ENCODE results near the gene CDCA5. TPM values are rescaled to one million over a fixed set of nuclear protein-coding genes. Genes with fewer than 3 reads are reported as not detected.
A peak's percentile ranks its signal among the peaks of the same experiment; 100 is the strongest.

CDCA5 gene
- total and polyA plus RNA-seq, 3 experiments from 2014 or later = 0.54 to 98.8 (median 94.9) TPM

- H3K4me1 ChIP-seq (ENCODE audit: insufficient read depth, low read length) = peaks cover 14% of the 10 kb centered on the region
- Mint-ChIP-seq H3K4me3 (peak overlapping the region in 3 of 7 donors; percentile 11 to 58 (median 12)), H3K27me3 (peaks cover 0 to 4% of the 10 kb centered on the region in 2 donors), H3K4me1 (peaks cover 14 to 39% (median 23%) of the 10 kb centered on the region in 3 donors), H3K27ac (no peak overlapping the region), H3K9me3 (no peaks in the 10 kb centered on the region), H3K36me3 (peaks cover 0 to 16% (median 0%) of the 10 kb centered on the region in 3 donors)
- H3K27me3 ChIP-seq (ENCODE audit: insufficient read depth, low read length, poor library complexity, severe bottlenecking) = no peaks in the 10 kb centered on the region
- no peaks in the 10 kb centered on the region for H3K9me3 ChIP-seq (ENCODE audit: low read length)
- DNase-seq = no peak
- no peaks in the 10 kb centered on the region for H3K36me3 ChIP-seq (ENCODE audit: insufficient read depth, low read length)
- CTCF ChIA-PET = no interaction called here
- POLR2A ChIA-PET = no interaction called here
- no peak overlapping the region for H3K27ac ChIP-seq (ENCODE audit: low read depth, low read length)
- H3K4me3 ChIP-seq (ENCODE audit: low read length) = no peak overlapping the region
Measured at GRCh38 chr11:65043881-65044501, 39.8 kb downstream of the CDCA5 start.

GRCh38 chr11:65042891-65043290, 40.9 kb downstream of the CDCA5 start:
- H3K4me3 Mint-ChIP-seq = peak overlapping the region in 6 of 7 donors; percentile 26 to 91 (median 85)
- CTCF ChIA-PET = interaction anchor here (0.6 kb wide), 1 partner anchor 665 kb away, joined by 3 read pairs; no protein-coding TSS in a partner anchor
- no peaks in the 10 kb centered on the region for H3K9me3 Mint-ChIP-seq

GRCh38 chr11:65040847-65041622, 42.8 kb downstream of the CDCA5 start, which contains the start of gene SAC3D1:
Gene SAC3D1, plus strand, starts transcription at chr11:65041210. Its CDS starts 83 bp downstream, at chr11:65041293.
- H3K36me3 Mint-ChIP-seq = peaks cover 0 to 31% (median 0%) of the 10 kb centered on the region in 3 donors
- no peaks in the 10 kb centered on the region for H3K36me3 ChIP-seq (ENCODE audit: insufficient read depth, low read length)
- no peaks in the 10 kb centered on the region for H3K9me3 Mint-ChIP-seq
- POLR2A ChIA-PET = interaction anchor here (0.8 to 2.6 kb wide), 8 partner anchors 9 to 818 kb away, joined by 3 to 14 read pairs (median 4); partner anchors contain the start of genes ARL2, SNX15, SYVN1 and ZNHIT2
- H3K27ac ChIP-seq (ENCODE audit: low read depth, low read length) = peak within 1 kb of the TSS; percentile 72
- no peaks in the 10 kb centered on the region for H3K27me3 Mint-ChIP-seq
- H3K4me1 ChIP-seq (ENCODE audit: insufficient read depth, low read length) = peaks cover 8% of the 10 kb centered on the region
- no peaks in the 10 kb centered on the region for H3K27me3 ChIP-seq (ENCODE audit: insufficient read depth, low read length, poor library complexity, severe bottlenecking)
- peak within 1 kb of the TSS; percentile 83 to 95 (median 88) for H3K27ac Mint-ChIP-seq
- DNase-seq = peak; percentile 80 to 91 (median 85)
- CTCF ChIA-PET = interaction anchor here (0.7 to 2.3 kb wide), 9 partner anchors 12 to 739 kb away, joined by 3 to 10 read pairs (median 4); partner anchors contain the start of genes ARL2 and SLC25A45
- H3K4me3 Mint-ChIP-seq = peak within 1 kb of the TSS; percentile 90 to 95 (median 93)
- no peaks in the 10 kb centered on the region for H3K9me3 ChIP-seq (ENCODE audit: low read length)
- peaks cover 8 to 19% (median 14%) of the 10 kb centered on the region in 3 donors for H3K4me1 Mint-ChIP-seq
- peak within 1 kb of the TSS; percentile 63 for H3K4me3 ChIP-seq (ENCODE audit: low read length)

More at GRCh38 chr11:65042891-65043290, 40.9 kb downstream of the CDCA5 start:
- no peak overlapping the region for H3K27ac Mint-ChIP-seq
- H3K36me3 Mint-ChIP-seq = peaks cover 0 to 24% (median 0%) of the 10 kb centered on the region in 3 donors
- peaks cover 14 to 35% (median 23%) of the 10 kb centered on the region in 3 donors for H3K4me1 Mint-ChIP-seq
- Histone ChIP-seq H3K36me3 (ENCODE audit: insufficient read depth, low read length) (no peaks in the 10 kb centered on the region), H3K27me3 (ENCODE audit: insufficient read depth, low read length, poor library complexity, severe bottlenecking) (no peaks in the 10 kb centered on the region), H3K27ac (ENCODE audit: low read depth, low read length) (no peak overlapping the region), H3K4me3 (ENCODE audit: low read length) (no peak overlapping the region), H3K9me3 (ENCODE audit: low read length) (no peaks in the 10 kb centered on the region), H3K4me1 (ENCODE audit: insufficient read depth, low read length) (peaks cover 8% of the 10 kb centered on the region)
- peaks cover 0 to 4% of the 10 kb centered on the region in 2 donors for H3K27me3 Mint-ChIP-seq
- DNase-seq = no peak
- POLR2A ChIA-PET = no interaction called here

DNA sequence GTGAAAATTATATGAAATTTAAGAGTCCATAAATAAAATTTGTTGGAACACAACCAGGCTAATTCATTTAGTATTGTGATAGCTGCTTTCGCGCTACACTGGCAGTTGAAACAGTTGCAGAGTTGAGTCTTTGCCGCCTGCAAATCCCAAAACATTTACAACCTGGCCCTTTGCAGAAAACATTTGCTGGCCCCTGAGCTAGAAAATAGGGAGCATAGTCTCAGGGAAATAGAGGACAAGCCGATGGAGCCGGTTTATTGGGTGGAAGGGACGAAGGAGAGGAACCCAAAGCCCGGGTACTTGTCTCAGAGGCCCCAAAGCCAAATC, 43.4 kb downstream of the CDCA5 start:
- no peaks in the 10 kb centered on the region for H3K27me3 ChIP-seq (ENCODE audit: insufficient read depth, low read length, poor library complexity, severe bottlenecking)
- peaks cover 8% of the 10 kb centered on the region for H3K4me1 ChIP-seq (ENCODE audit: insufficient read depth, low read length)
- Mint-ChIP-seq H3K27ac (peak overlapping the region; percentile 83 to 95 (median 88)), H3K9me3 (no peaks in the 10 kb centered on the region), H3K27me3 (no peaks in the 10 kb centered on the region), H3K4me1 (peaks cover 8 to 18% (median 14%) of the 10 kb centered on the region in 3 donors), H3K36me3 (peaks cover 0 to 36% (median 0%) of the 10 kb centered on the region in 3 donors), H3K4me3 (peak overlapping the region; percentile 90 to 95 (median 93))
- H3K4me3 ChIP-seq (ENCODE audit: low read length) = peak overlapping the region; percentile 63
- H3K36me3 ChIP-seq (ENCODE audit: insufficient read depth, low read length) = peaks cover 4% of the 10 kb centered on the region
- DNase-seq = no peak
- CTCF ChIA-PET = interaction anchor here (1.0 to 2.3 kb wide), 5 partner anchors 11 to 574 kb away, joined by 3 to 10 read pairs (median 4); partner anchors contain the start of gene ARL2
- POLR2A ChIA-PET = interaction anchor here (0.8 to 2.6 kb wide), 8 partner anchors 9 to 819 kb away, joined by 3 to 14 read pairs (median 4); partner anchors contain the start of genes ARL2, SNX15, SYVN1 and ZNHIT2
- peak overlapping the region; percentile 72 for H3K27ac ChIP-seq (ENCODE audit: low read depth, low read length)
- no peaks in the 10 kb centered on the region for H3K9me3 ChIP-seq (ENCODE audit: low read length)

- Mint-ChIP-seq H3K36me3 (peaks cover 0 to 51% (median 2%) of the 10 kb centered on the region in 3 donors), H3K27me3 (no peaks in the 10 kb centered on the region), H3K9me3 (no peaks in the 10 kb centered on the region), H3K4me1 (peaks cover 6 to 9% (median 7%) of the 10 kb centered on the region in 3 donors), H3K4me3 (no peak overlapping the region), H3K27ac (no peak overlapping the region)
- Histone ChIP-seq H3K9me3 (ENCODE audit: low read length) (no peaks in the 10 kb centered on the region), H3K4me1 (ENCODE audit: insufficient read depth, low read length) (peaks cover 8% of the 10 kb centered on the region), H3K36me3 (ENCODE audit: insufficient read depth, low read length) (peaks cover 12% of the 10 kb centered on the region), H3K4me3 (ENCODE audit: low read length) (no peak overlapping the region), H3K27me3 (ENCODE audit: insufficient read depth, low read length, poor library complexity, severe bottlenecking) (no peaks in the 10 kb centered on the region), H3K27ac (ENCODE audit: low read depth, low read length) (no peak overlapping the region)
- CTCF ChIA-PET = no interaction called here
- DNase-seq = no peak
- POLR2A ChIA-PET = no interaction called here
Measured at GRCh38 chr11:65036931-65037330, 46.9 kb downstream of the CDCA5 start.

GRCh38 chr11:65035579-65035978, 48.3 kb downstream of the CDCA5 start:
- Histone ChIP-seq H3K36me3 (ENCODE audit: insufficient read depth, low read length) (peaks cover 13% of the 10 kb centered on the region), H3K27ac (ENCODE audit: low read depth, low read length) (no peak overlapping the region), H3K4me1 (ENCODE audit: insufficient read depth, low read length) (peaks cover 6% of the 10 kb centered on the region), H3K9me3 (ENCODE audit: low read length) (no peaks in the 10 kb centered on the region), H3K27me3 (ENCODE audit: insufficient read depth, low read length, poor library complexity, severe bottlenecking) (no peaks in the 10 kb centered on the region), H3K4me3 (ENCODE audit: low read length) (no peak overlapping the region)
- ChIA-PET CTCF (no interaction called here), POLR2A (no interaction called here)
- Mint-ChIP-seq H3K9me3 (no peaks in the 10 kb centered on the region), H3K27ac (no peak overlapping the region), H3K36me3 (peaks cover 0 to 53% (median 2%) of the 10 kb centered on the region in 3 donors), H3K27me3 (no peaks in the 10 kb centered on the region), H3K4me3 (no peak overlapping the region), H3K4me1 (peaks cover 1 to 3% (median 2%) of the 10 kb centered on the region in 3 donors)
- no peak for DNase-seq

- CTCF ChIA-PET = no interaction called here
- no peaks in the 10 kb centered on the region for H3K9me3 Mint-ChIP-seq
- no peaks in the 10 kb centered on the region for H3K27me3 ChIP-seq (ENCODE audit: insufficient read depth, low read length, poor library complexity, severe bottlenecking)
- POLR2A ChIA-PET = no interaction called here
- H3K36me3 Mint-ChIP-seq = peaks cover 0 to 53% (median 2%) of the 10 kb centered on the region in 3 donors
- no peak overlapping the region for H3K27ac ChIP-seq (ENCODE audit: low read depth, low read length)
- H3K4me1 ChIP-seq (ENCODE audit: insufficient read depth, low read length) = no peaks in the 10 kb centered on the region
- no peak overlapping the region for H3K4me3 Mint-ChIP-seq
- H3K4me3 ChIP-seq (ENCODE audit: low read length) = no peak overlapping the region
- no peaks in the 10 kb centered on the region for H3K9me3 ChIP-seq (ENCODE audit: low read length)
- peaks cover 13% of the 10 kb centered on the region for H3K36me3 ChIP-seq (ENCODE audit: insufficient read depth, low read length)
- H3K4me1 Mint-ChIP-seq = no peaks in the 10 kb centered on the region
- H3K27ac Mint-ChIP-seq = no peak overlapping the region
- DNase-seq = no peak
- H3K27me3 Mint-ChIP-seq = no peaks in the 10 kb centered on the region
Measured at GRCh38 chr11:65034423-65034822, 49.4 kb downstream of the CDCA5 start.

Data from CD8-positive, alpha-beta memory T cell (primary cell).